Measurements from ENCODE around the gene PROX2. TPM values are rescaled to one million over a fixed set of nuclear protein-coding genes. Genes with fewer than 3 reads are reported as not detected.

Gene PROX2
- total RNA-seq, 2 experiments from 2014 or later: 0.11 to 0.23 TPM

DNA sequence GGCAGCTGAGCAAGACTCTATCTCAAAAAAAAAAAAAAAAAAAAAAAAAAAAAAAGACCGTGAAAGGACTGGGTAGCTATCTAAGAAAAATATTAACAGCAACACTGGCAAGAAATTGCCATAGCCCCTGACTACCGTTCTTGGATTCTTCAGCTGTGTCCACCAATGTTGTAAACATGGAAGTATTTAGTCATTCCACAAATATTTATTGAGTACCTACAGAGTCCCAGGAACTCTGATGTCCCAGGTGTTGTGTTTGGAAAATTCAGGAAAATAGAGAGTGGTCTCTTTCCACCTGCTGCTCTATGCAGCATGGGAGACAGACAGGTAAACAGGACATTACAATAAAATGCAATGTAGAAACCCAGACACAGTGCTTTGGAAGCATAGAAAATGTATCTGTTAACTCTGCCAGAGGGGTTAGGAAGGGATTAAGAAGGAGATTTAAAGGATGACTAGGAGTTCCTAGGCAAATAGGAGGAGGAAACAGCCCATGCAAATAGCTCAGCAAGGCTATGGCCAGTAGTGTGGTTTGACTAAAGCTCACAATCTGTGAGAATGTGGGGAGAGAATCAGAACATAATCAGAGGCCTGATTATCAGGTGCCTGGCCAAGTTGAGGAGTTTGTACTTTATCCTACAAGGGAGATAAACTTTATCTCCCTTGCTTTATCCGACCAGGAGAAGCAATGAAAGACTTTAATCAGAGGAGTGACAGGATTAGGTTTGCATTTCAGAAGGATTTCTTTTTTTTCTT, 3.7 kb upstream of the PROX2 start:
- ATAC-seq: no peak
- intact Hi-C loops (cut with DNase I, micrococcal nuclease): loop anchor here (2.0 to 5.0 kb wide), 4 partner anchors 13 to 783 kb away; partner anchors contain the start of genes ERG28 (in 1 of the 2), TMED10 (in 1 of the 2) and TTLL5 (in 1 of the 2)
- H3K4me3 Mint-ChIP-seq: no peak overlapping the region
- peaks cover 56% of the 10 kb centered on the region for H3K4me1 Mint-ChIP-seq
- no peaks in the 10 kb centered on the region for H3K27me3 Mint-ChIP-seq
- H3K36me3 Mint-ChIP-seq (ENCODE audit: low read depth): peaks cover 20% of the 10 kb centered on the region
- peak overlapping the region; percentile 37 for H3K27ac Mint-ChIP-seq
- POLR2A ChIA-PET: interaction anchor here (0.9 kb wide), 1 partner anchor 27 kb away, joined by 3 read pairs; no protein-coding TSS in a partner anchor
- H3K9me3 Mint-ChIP-seq (ENCODE audit: low read depth): no peaks in the 10 kb centered on the region
- no peak for DNase-seq
- CTCF ChIA-PET: interaction anchor here (1.0 to 12.0 kb wide), 6 partner anchors 9 to 209 kb away, joined by 3 to 98 read pairs (median 12); no protein-coding TSS in a partner anchor

DNA sequence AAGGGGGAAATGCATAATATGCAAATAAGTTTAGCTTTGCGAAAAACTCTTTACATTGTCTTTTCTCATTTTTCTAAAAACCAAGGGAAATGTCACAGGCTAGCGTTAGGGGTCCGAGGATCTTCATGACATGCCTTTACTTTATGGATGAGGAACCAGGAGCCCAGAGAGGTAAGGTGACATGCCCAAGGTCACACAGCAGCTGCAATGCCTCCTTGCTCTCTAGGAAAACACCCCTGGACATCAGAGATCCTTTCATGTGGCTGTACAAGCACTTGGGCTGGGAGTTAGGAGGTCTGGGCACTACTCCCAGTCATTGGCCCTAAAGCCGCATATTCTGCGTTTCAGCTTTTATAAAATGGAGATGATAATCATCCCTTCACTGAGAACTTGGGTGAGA, 741 bp downstream of the PROX2 start:
- ChIA-PET CTCF (interaction anchor here (0.6 to 12.0 kb wide), 4 partner anchors 8 to 266 kb away, joined by 3 to 98 read pairs (median 15); no protein-coding TSS in a partner anchor), POLR2A (no interaction called here)
- ATAC-seq (no peak), DNase-seq (no peak)
- Mint-ChIP-seq H3K36me3 (ENCODE audit: low read depth) (no peaks in the 10 kb centered on the region), H3K4me3 (no peak overlapping the region), H3K27me3 (no peaks in the 10 kb centered on the region), H3K27ac (no peak overlapping the region), H3K9me3 (ENCODE audit: low read depth) (no peaks in the 10 kb centered on the region), H3K4me1 (peaks cover 27% of the 10 kb centered on the region)
- intact Hi-C loops (cut with DNase I, micrococcal nuclease): no loop called here

DNA sequence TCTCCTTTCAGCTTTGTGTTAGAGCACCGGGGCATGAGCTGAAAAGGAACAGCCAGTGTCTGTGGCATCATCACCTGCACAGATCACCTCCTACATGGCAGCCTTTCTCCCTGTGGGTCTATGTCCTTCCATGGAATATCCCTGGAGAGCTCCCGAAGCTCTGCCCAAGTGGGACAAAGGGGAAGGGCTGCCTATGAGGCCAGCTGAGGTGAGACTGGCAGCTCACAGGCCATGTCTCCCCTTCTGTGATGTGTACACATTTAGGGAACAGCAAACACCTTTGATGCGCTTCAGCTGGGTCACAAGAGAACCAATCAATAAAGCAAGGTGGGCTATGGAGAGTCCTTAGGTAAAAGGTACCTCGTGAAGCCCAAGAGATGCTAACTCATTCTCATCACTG, 4.1 kb downstream of the PROX2 start:
- ATAC-seq: no peak
- Mint-ChIP-seq H3K36me3 (ENCODE audit: low read depth) (no peaks in the 10 kb centered on the region), H3K9me3 (ENCODE audit: low read depth) (no peaks in the 10 kb centered on the region), H3K27me3 (no peaks in the 10 kb centered on the region), H3K4me3 (no peak overlapping the region), H3K27ac (no peak overlapping the region), H3K4me1 (peaks cover 27% of the 10 kb centered on the region)
- intact Hi-C loops (cut with DNase I, micrococcal nuclease): no loop called here
- CTCF ChIA-PET: interaction anchor here (0.8 to 4.5 kb wide), 4 partner anchors 9 to 82 kb away, joined by 4 to 61 read pairs (median 9); no protein-coding TSS in a partner anchor
- no peak for DNase-seq
- POLR2A ChIA-PET: no interaction called here

DNA sequence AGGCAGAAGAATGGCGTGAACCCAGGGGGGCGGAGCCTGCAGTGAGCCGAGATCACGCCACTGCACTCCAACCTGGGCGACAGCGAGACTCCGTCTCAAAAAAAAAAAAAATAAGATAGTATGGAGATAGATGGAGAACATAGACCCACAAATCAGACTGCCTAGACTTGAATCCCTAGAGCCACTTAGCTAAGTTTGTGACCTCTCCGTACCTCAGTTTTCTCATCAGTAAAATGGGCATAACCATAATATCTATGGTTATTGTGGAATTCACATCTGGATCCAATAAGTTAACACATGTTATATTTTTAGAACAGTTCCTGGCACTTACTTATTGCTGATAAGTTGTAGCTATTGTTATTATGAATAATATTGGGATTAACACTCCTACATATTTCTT, 7.2 kb downstream of the PROX2 start:
- Mint-ChIP-seq H3K36me3 (ENCODE audit: low read depth) (no peaks in the 10 kb centered on the region), H3K27me3 (no peaks in the 10 kb centered on the region), H3K4me3 (no peak overlapping the region), H3K9me3 (ENCODE audit: low read depth) (no peaks in the 10 kb centered on the region), H3K27ac (no peak overlapping the region), H3K4me1 (peaks cover 19% of the 10 kb centered on the region)
- intact Hi-C loops (cut with DNase I, micrococcal nuclease): no loop called here
- no peak for ATAC-seq
- POLR2A ChIA-PET: interaction anchor here (0.7 to 1.0 kb wide), 2 partner anchors 12 to 14 kb away, joined by 3 to 4 read pairs; no protein-coding TSS in a partner anchor
- DNase-seq: no peak
- CTCF ChIA-PET: interaction anchor here (0.9 to 4.5 kb wide), 12 partner anchors 7 to 76 kb away, joined by 3 to 28 read pairs (median 6); partner anchors contain the start of gene PROX2

DNA sequence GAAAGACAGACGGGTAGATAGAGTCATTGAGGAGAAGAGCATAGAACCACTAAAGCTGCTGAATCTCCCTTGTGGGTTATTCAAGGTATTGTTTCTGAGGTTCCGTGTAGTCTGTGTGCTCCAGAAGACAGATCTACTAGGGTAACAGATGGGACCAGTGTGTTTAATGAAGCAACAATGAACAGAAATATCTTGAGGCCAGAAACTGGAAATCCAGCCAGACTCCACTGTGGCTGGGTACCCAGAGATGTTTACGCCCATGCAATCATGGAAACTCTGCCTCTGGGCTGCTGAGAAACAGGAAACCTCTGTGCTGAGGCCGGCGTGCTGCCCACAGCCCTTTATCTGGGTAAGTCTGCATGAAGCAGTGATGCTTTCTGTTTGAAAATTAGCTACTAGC, 8.3 kb downstream of the PROX2 start:
- no peaks in the 10 kb centered on the region for H3K9me3 Mint-ChIP-seq (ENCODE audit: low read depth)

DNA sequence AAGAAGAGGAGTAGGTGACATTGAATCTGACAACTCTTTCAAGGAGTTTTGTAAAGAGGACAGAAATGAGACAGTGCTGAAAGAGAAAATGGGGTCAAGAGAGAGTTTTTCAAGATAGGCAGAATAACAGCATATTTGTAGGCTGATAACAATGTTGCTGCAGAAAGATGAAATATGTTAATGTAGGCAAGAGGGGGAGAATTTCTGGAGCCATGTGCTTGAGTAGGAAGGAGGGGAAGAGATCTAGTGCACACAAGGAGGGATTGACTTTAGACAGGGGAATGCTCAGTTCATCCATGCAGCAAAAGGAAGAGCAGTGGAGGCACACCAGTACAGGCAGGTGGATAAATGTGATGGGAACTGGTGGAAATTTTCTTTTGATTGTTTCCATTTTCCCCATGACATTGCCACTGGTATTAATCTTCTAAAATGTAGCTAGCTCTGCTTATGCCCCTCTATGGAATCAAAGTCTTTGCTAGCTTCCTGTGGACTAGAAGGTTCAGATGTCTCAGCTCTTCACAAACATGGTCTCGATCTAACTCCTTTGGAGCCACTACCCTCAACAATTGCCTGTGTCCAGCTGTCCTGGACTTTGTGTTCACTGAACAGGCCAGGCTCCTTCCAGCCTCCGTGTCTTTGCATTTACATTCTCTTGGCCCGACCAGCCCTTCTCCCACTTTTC, 9.1 kb downstream of the PROX2 start:
- POLR2A ChIA-PET: interaction anchor here (1.1 to 1.2 kb wide), 2 partner anchors 9 to 11 kb away, joined by 4 to 5 read pairs; partner anchors contain the start of gene PROX2
- CTCF ChIA-PET: interaction anchor here (1.3 to 4.5 kb wide), 9 partner anchors 9 to 78 kb away, joined by 3 to 28 read pairs (median 8); partner anchors contain the start of genes DLST and PROX2
- ATAC-seq (no peak), DNase-seq (no peak)
- Mint-ChIP-seq H3K36me3 (ENCODE audit: low read depth) (no peaks in the 10 kb centered on the region), H3K4me1 (peaks cover 19% of the 10 kb centered on the region), H3K27me3 (no peaks in the 10 kb centered on the region), H3K27ac (peak overlapping the region; percentile 14), H3K4me3 (no peak overlapping the region), H3K9me3 (ENCODE audit: low read depth) (no peaks in the 10 kb centered on the region)
- intact Hi-C loops (cut with DNase I, micrococcal nuclease): loop anchor here in 1 of 2 experiments (2.0 kb wide), 1 partner anchor 14 kb away; the partner anchor contains the start of gene DLST

More for the DNA sequence above, 8.3 kb downstream of the PROX2 start:
- Mint-ChIP-seq H3K4me3 (peak overlapping the region; percentile 3), H3K36me3 (ENCODE audit: low read depth) (no peaks in the 10 kb centered on the region), H3K4me1 (peaks cover 19% of the 10 kb centered on the region), H3K27me3 (no peaks in the 10 kb centered on the region), H3K27ac (peak overlapping the region; percentile 14)
- POLR2A ChIA-PET: interaction anchor here (0.6 to 1.2 kb wide), 2 partner anchors 9 to 11 kb away, joined by 3 to 4 read pairs; partner anchors contain the start of gene PROX2
- intact Hi-C loops (cut with DNase I, micrococcal nuclease): loop anchor here in 1 of 2 experiments (2.0 kb wide), 1 partner anchor 13 kb away; the partner anchor contains the start of gene DLST
- DNase-seq (peak; percentile 79), ATAC-seq (peak; percentile 96)
- CTCF ChIA-PET: interaction anchor here (0.7 to 4.5 kb wide), 17 partner anchors 9 to 723 kb away, joined by 3 to 28 read pairs (median 4); partner anchors contain the start of genes DLST and PROX2

DNA sequence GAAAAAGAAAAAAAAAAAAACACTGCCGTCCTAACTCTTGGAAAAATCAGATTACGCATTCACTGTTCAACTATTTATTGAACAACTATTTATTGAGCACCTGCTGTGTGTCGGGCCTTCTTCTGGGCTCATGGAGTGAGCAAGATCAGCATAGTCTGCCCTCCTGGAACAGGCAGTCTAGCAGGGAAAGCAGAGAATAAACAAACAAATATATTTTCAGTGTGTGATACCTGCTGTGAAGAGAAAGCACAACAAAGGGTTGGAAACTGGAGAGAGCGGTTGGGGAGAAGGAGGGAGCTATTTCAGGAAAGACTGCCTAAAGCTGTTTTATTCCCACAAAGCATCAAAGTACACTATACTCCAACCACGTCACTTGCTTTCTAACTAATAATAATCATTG, 10.8 kb downstream of the PROX2 start:
- ATAC-seq (no peak), DNase-seq (no peak)
- H3K4me1 Mint-ChIP-seq: peaks cover 26% of the 10 kb centered on the region
- H3K36me3 Mint-ChIP-seq (ENCODE audit: low read depth): no peaks in the 10 kb centered on the region
- H3K4me3 Mint-ChIP-seq: no peak overlapping the region
- ChIA-PET POLR2A (no interaction called here), CTCF (interaction anchor here (0.6 to 4.5 kb wide), 4 partner anchors 10 to 125 kb away, joined by 3 to 28 read pairs (median 8); partner anchors contain the start of gene PROX2)
- H3K27ac Mint-ChIP-seq: no peak overlapping the region
- no peaks in the 10 kb centered on the region for H3K9me3 Mint-ChIP-seq (ENCODE audit: low read depth)
- intact Hi-C loops (cut with DNase I, micrococcal nuclease): no loop called here
- no peaks in the 10 kb centered on the region for H3K27me3 Mint-ChIP-seq

DNA sequence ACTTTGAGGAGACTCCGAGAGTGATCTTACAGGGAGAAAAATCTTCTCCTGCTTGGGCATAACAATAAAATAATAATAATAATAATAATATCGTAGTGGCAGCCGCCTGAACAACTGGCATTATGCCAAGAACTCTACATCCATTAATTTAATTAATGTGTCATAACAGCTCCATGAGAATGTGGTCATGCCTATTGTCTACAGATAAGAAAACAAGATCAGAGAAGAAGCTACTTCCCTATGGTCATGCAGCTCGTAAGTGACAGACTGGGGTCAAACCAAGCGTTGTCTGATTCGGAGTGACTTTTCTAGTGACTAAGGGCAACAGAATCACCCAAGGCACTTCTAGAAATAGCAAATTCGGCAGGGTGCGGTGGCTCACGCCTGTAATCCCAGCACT, 11.7 kb downstream of the PROX2 start:
- ChIA-PET CTCF (interaction anchor here (0.6 to 9.0 kb wide), 9 partner anchors 9 to 405 kb away, joined by 3 to 250 read pairs (median 11); partner anchors contain the start of gene PROX2), POLR2A (no interaction called here)
- intact Hi-C loops (cut with DNase I, micrococcal nuclease): loop anchor here in 1 of 2 experiments (5.0 kb wide), 1 partner anchor 438 kb away; no protein-coding TSS in a partner anchor
- H3K36me3 Mint-ChIP-seq (ENCODE audit: low read depth): no peaks in the 10 kb centered on the region
- H3K4me3 Mint-ChIP-seq: no peak overlapping the region
- H3K27ac Mint-ChIP-seq: no peak overlapping the region
- DNase-seq (no peak), ATAC-seq (no peak)
- H3K27me3 Mint-ChIP-seq: no peaks in the 10 kb centered on the region
- H3K4me1 Mint-ChIP-seq: peaks cover 26% of the 10 kb centered on the region
- H3K9me3 Mint-ChIP-seq (ENCODE audit: low read depth): no peaks in the 10 kb centered on the region

DNA sequence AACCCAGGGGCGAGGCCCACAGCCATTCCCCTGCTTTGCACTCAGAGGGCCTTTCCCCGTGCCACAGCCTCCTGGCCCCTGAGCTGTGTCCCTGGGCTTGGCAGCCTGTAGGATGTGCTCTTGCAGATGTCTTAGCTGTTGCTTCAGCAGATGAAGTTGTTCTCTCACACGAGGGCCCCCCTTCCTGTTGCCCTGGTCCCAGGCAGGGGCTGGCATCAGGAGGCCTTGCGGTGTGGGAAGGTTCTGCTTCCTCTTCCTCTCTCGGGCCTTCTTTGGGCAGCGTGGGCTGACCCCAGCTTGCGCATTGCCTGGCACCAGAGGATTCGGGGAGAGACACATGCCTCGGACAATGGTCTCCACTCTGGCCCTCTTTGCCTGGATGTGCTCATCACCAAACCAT, 12.7 kb downstream of the PROX2 start:
- H3K27me3 Mint-ChIP-seq: no peaks in the 10 kb centered on the region
- no peak for DNase-seq
- intact Hi-C loops (cut with DNase I, micrococcal nuclease): loop anchor here in 1 of 2 experiments (5.0 kb wide), 1 partner anchor 439 kb away; no protein-coding TSS in a partner anchor
- ChIA-PET CTCF (interaction anchor here (0.6 to 9.0 kb wide), 11 partner anchors 8 to 226 kb away, joined by 3 to 250 read pairs (median 11); partner anchors contain the start of gene RPS6KL1), POLR2A (interaction anchor here (0.6 kb wide), 2 partner anchors 60 to 269 kb away, joined by 3 read pairs; no protein-coding TSS in a partner anchor)
- H3K36me3 Mint-ChIP-seq (ENCODE audit: low read depth): no peaks in the 10 kb centered on the region
- ATAC-seq: no peak
- no peak overlapping the region for H3K27ac Mint-ChIP-seq
- H3K4me3 Mint-ChIP-seq: no peak overlapping the region
- H3K4me1 Mint-ChIP-seq: peaks cover 24% of the 10 kb centered on the region
- no peaks in the 10 kb centered on the region for H3K9me3 Mint-ChIP-seq (ENCODE audit: low read depth)

DNA sequence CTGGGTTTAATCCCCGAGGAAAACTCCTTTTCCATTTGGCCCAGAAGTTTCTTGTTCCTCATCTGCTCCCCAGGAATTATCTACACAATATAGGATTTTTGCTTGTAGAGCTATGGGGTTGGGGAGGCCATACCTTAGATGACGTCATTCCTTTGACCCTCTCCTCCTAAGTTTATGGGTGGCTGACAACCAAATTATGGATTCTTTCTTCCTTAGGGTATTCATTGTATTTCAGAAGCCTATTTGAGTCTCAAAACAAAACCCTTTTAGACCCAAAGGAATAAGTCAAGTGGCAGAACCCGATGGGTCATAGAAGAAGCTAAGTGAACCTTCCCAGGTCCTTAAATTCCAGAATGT, 14.2 kb downstream of the PROX2 start:
- no peak for ATAC-seq
- Mint-ChIP-seq H3K4me3 (no peak overlapping the region), H3K36me3 (ENCODE audit: low read depth) (no peaks in the 10 kb centered on the region), H3K4me1 (peaks cover 12% of the 10 kb centered on the region), H3K9me3 (ENCODE audit: low read depth) (no peaks in the 10 kb centered on the region), H3K27ac (no peak overlapping the region), H3K27me3 (no peaks in the 10 kb centered on the region)
- POLR2A ChIA-PET: interaction anchor here (0.8 kb wide), 1 partner anchor 44 kb away, joined by 3 read pairs; no protein-coding TSS in a partner anchor
- CTCF ChIA-PET: interaction anchor here (0.7 to 9.0 kb wide), 26 partner anchors 11 to 442 kb away, joined by 3 to 250 read pairs (median 7); partner anchors contain the start of genes DLST, PROX2 and RPS6KL1
- no peak for DNase-seq
- intact Hi-C loops (cut with DNase I, micrococcal nuclease): loop anchor here (1.0 to 5.0 kb wide), 4 partner anchors 44 to 441 kb away; no protein-coding TSS in a partner anchor
